ENCODE measurements around the gene DYNC1H1.
"Not testable (repeated sequence)": the region's sequence is repeated elsewhere in the genome, so short reads cannot be mapped to it uniquely, and the experiment has no call there.

Gene DYNC1H1

GRCh38 chr14:102074415-102074964, 110.1 kb downstream of the DYNC1H1 start:
- no peak for DNase-seq

- DNase-seq = no peak
These were observed 110.8 kb downstream of the DYNC1H1 start for GRCh38 chr14:102075155-102075554.

- no peak for DNase-seq
These were observed 113.0 kb downstream of the DYNC1H1 start for GRCh38 chr14:102077382-102077709.

GRCh38 chr14:102078361-102078791, 114.0 kb downstream of the DYNC1H1 start:
- not testable (repeated sequence) for DNase-seq

- no peak for DNase-seq
These were observed 114.7 kb downstream of the DYNC1H1 start for GRCh38 chr14:102078831-102079699.

GRCh38 chr14:102079700-102079979, 115.3 kb downstream of the DYNC1H1 start:
- DNase-seq = no peak

GRCh38 chr14:102080183-102081080, 116.1 kb downstream of the DYNC1H1 start:
- no peak for DNase-seq

- no peak for DNase-seq
These were observed 117.1 kb downstream of the DYNC1H1 start for GRCh38 chr14:102081231-102082080.

GRCh38 chr14:102084522-102084921, 120.1 kb downstream of the DYNC1H1 start:
- not testable (repeated sequence) for DNase-seq

GRCh38 chr14:102084931-102085330, 120.6 kb downstream of the DYNC1H1 start:
- DNase-seq = no peak

- DNase-seq = no peak
These were observed 121.1 kb downstream of the DYNC1H1 start for GRCh38 chr14:102085488-102085887.

GRCh38 chr14:102085948-102086708, 121.8 kb downstream of the DYNC1H1 start:
- peak; percentile 59 for DNase-seq

- DNase-seq = no peak
These were observed 122.3 kb downstream of the DYNC1H1 start for GRCh38 chr14:102086709-102086971.

- peak; percentile 96 for DNase-seq
These were observed 122.8 kb downstream of the DYNC1H1 start, which contains the start of gene HSP90AA1 for GRCh38 chr14:102086972-102087761. Gene HSP90AA1, minus strand, starts transcription at chr14:102087044. Its CDS starts 666 bp downstream, at chr14:102086378.

GRCh38 chr14:102087762-102088011, 123.3 kb downstream of the DYNC1H1 start:
- DNase-seq = no peak

GRCh38 chr14:102088012-102088792, 123.8 kb downstream of the DYNC1H1 start:
- DNase-seq = peak; percentile 78

- DNase-seq = no peak
These were observed 125.4 kb downstream of the DYNC1H1 start for GRCh38 chr14:102089621-102090343.

GRCh38 chr14:102090713-102091112, 126.3 kb downstream of the DYNC1H1 start:
- DNase-seq = no peak

GRCh38 chr14:102092806-102093205, 128.4 kb downstream of the DYNC1H1 start:
- DNase-seq = no peak

- no peak for DNase-seq
These were observed 129.7 kb downstream of the DYNC1H1 start for GRCh38 chr14:102094101-102094500.
